Endothelial cell of umbilical vein (primary cell): ENCODE data around the gene BMPER. TPM values are rescaled to one million over a fixed set of nuclear protein-coding genes. Genes with fewer than 3 reads are reported as not detected.

Experiments used
- BruUV-seq: library from RNA; stranded (reverse); fragments of 400-500 nt; replicated peaks from 2 replicates; lab custom pipeline; 2021; lab: Mats Ljungman, UMichigan
- CTCF ChIA-PET: fragments of 300-600, 350-600 bp; sonication (Branson Sonifier 250); formaldehyde crosslinking; loops from one replicate; lab custom pipeline; 2021; ENCODE audit warnings: antibody characterized with exemption, inconsistent platforms; lab: Charles Lee
- POLR2A ChIA-PET: fragments of 300-600, 350-600 bp; sonication (Branson Sonifier 250); formaldehyde crosslinking; loops from one replicate; lab custom pipeline; 2021; ENCODE audit warnings: antibody characterized with exemption, inconsistent platforms; lab: Charles Lee
- DNase-seq: peaks from one replicate; pipeline ENCODE4 v3.0.0-alpha.2; 2011; ENCODE audit warnings: low read depth, low spot score
- FAIRE-seq: peaks from 2 replicates; lab custom pipeline; 2011; peaks lifted over from hg19 to GRCh38; lab: Jason Lieb, UNC
- H2AFZ ChIP-seq: 2 replicates; pipeline ENCODE4 v1.6.0; 2012; ENCODE audit warnings: low read depth, low read length, control low read depth, inconsistent platforms
- H3K27ac ChIP-seq: 2 replicates; pipeline ENCODE4 v1.5.1; 2011; ENCODE audit warnings: low read depth, mild to moderate bottlenecking, control low read depth, low read length, moderate library complexity; ENCODE audit not compliant: insufficient read depth
- H3K27me3 ChIP-seq, 2 experiments: 2 replicates each; pipeline versions ENCODE4 v1.6.0 to v1.6.1; 2011; ENCODE audit warnings: low read length in 2 of 2, mixed read lengths in 1 of 2; ENCODE audit not compliant: control insufficient read depth in 2 of 2, insufficient read depth in 2 of 2
- H3K36me3 ChIP-seq, 2 experiments: 2 replicates in 1 of 2; 3 replicates in 1 of 2; pipeline ENCODE4 v1.5.1; 2011; ENCODE audit warnings: low read length in 2 of 2, mild to moderate bottlenecking in 1 of 2, moderate library complexity in 1 of 2; ENCODE audit not compliant: control insufficient read depth in 2 of 2, insufficient read depth in 2 of 2; ENCODE audit errors: extremely low read depth in 1 of 2
- H3K4me1 ChIP-seq: 3 replicates; pipeline ENCODE4 v1.5.1; 2011; ENCODE audit warnings: mild to moderate bottlenecking, low read length; ENCODE audit not compliant: control insufficient read depth, insufficient read depth; ENCODE audit errors: extremely low read depth
- H3K4me2 ChIP-seq: 2 replicates; pipeline ENCODE4 v1.6.1; 2011; ENCODE audit warnings: low read length, control low read depth, mixed read lengths; ENCODE audit not compliant: insufficient read depth
- H3K4me3 ChIP-seq, 3 experiments: fragments of 200-600 bp in 1 of 3; sonication (generic), shearing (Covaris generic) in 1 of 3; replicated peaks in 1 of 3; 2 replicates each; pipeline ENCODE4 v1.5.1; 2011 to 2016; ENCODE audit warnings: control low read depth in 3 of 3, low read length in 3 of 3, mild to moderate bottlenecking in 2 of 3, inconsistent platforms in 1 of 3, low read depth in 1 of 3, moderate library complexity in 1 of 3; ENCODE audit not compliant: insufficient read depth in 1 of 3
- H3K79me2 ChIP-seq: 2 replicates; pipeline ENCODE4 v1.6.0; 2012; ENCODE audit warnings: low read length, inconsistent platforms; ENCODE audit not compliant: control insufficient read depth, insufficient read depth
- H3K9ac ChIP-seq: replicated peaks from 2 replicates; pipeline ENCODE3; 2011; ENCODE audit warnings: low read length, control low read depth; ENCODE audit not compliant: insufficient read depth; ENCODE audit errors: extremely low read depth
- H3K9me1 ChIP-seq: replicated peaks from 3 replicates; pipeline ENCODE4 v1.6.0; 2011; ENCODE audit warnings: mild to moderate bottlenecking, low read length; ENCODE audit not compliant: control insufficient read depth, insufficient read depth; ENCODE audit errors: extremely low read depth
- H3K9me3 ChIP-seq: replicated peaks from 2 replicates; pipeline ENCODE4 v1.5.1; 2012; ENCODE audit warnings: low read length, inconsistent platforms; ENCODE audit not compliant: control insufficient read depth, insufficient read depth
- H4K20me1 ChIP-seq: replicated peaks from 2 replicates; pipeline ENCODE3; 2011; ENCODE audit warnings: mild to moderate bottlenecking, low read length; ENCODE audit not compliant: control insufficient read depth, insufficient read depth; ENCODE audit errors: extremely low read depth
- CTCF ChIP-seq, 2 donors: IDR thresholded peaks; 1 replicate in 1 of 2; 2 replicates in 1 of 2; pipeline ENCODE4 v1.5.1; 2011; ENCODE audit warnings: low read length in 2 of 2, mild to moderate bottlenecking in 2 of 2, moderate library complexity in 2 of 2, control low read depth in 1 of 2, inconsistent platforms in 1 of 2, low read depth in 1 of 2; ENCODE audit not compliant: insufficient read depth in 1 of 2; ENCODE audit errors: extremely low read depth in 1 of 2
- EZH2 ChIP-seq: IDR thresholded peaks from 2 replicates; pipeline ENCODE4 v1.6.1; 2012; ENCODE audit warnings: borderline replicate concordance, low read depth, mild to moderate bottlenecking, moderate library complexity, low read length, inconsistent platforms; ENCODE audit not compliant: severe bottlenecking
- FOS ChIP-seq: IDR thresholded peaks from 2 replicates; pipeline ENCODE4 v1.6.1; 2011; ENCODE audit warnings: mild to moderate bottlenecking, low read length, moderate library complexity, borderline replicate concordance; ENCODE audit not compliant: insufficient read depth
- GATA2 ChIP-seq: IDR thresholded peaks from 2 replicates; pipeline ENCODE4 v1.7.0; 2011; ENCODE audit warnings: low read depth, mild to moderate bottlenecking, moderate library complexity, mixed read lengths, low read length; ENCODE audit not compliant: insufficient read length, insufficient read depth
- JUN ChIP-seq: IDR thresholded peaks from 2 replicates; pipeline ENCODE4 v1.6.1; 2011; ENCODE audit warnings: borderline replicate concordance, low read depth; ENCODE audit not compliant: insufficient read length, insufficient read depth
- MAX ChIP-seq: IDR thresholded peaks from 2 replicates; pipeline ENCODE4 v1.6.1; 2011; ENCODE audit not compliant: insufficient read depth, insufficient read length
- MYC ChIP-seq: IDR thresholded peaks from one replicate; pipeline ENCODE4 v1.6.1; 2011; ENCODE audit warnings: mild to moderate bottlenecking, low read depth, low read length
- POLR2A ChIP-seq: IDR thresholded peaks from 2 replicates; pipeline ENCODE4 v1.6.1; 2012; ENCODE audit warnings: low read depth, mild to moderate bottlenecking, control low read depth, low read length
- POLR2AphosphoS5 ChIP-seq: IDR thresholded peaks from 2 replicates; pipeline ENCODE4 v1.6.1; 2012; ENCODE audit warnings: low read depth, mild to moderate bottlenecking, control low read depth, low read length, moderate library complexity; ENCODE audit not compliant: insufficient read depth
- dilution Hi-C: fragments of 300-500 bp; cut with MboI; formaldehyde crosslinking; loops from one replicate; pipeline ENCODE4 v1.15.0; 2019; ENCODE audit warnings: low sequenced_read_pairs; ENCODE audit not compliant: extremely low pct_ligation_motif_present
- intact Hi-C: fragments of 100-400 bp; cut with micrococcal nuclease; formaldehyde crosslinking; loops from one replicate; pipeline ENCODE4 v1.10.0; 2022
- polyA plus RNA-seq, 4 experiments: library from polyadenylated mRNA; depleted of rRNA in 3 of 4; stranded (reverse) in 3 of 4; unstranded in 1 of 4; fragments of >200 nt; gene quantifications; 2 replicates each; pipeline versions ENCODE4 v1.2.1 to v1.2.3, GENCODE V29; 2011 to 2012; ENCODE audit warnings: missing spikeins in 1 of 4
- total RNA-seq: library from RNA; stranded (reverse); gene quantifications from 2 replicates; pipeline ENCODE4 v1.2.3, GENCODE V29; 2021

BMPER gene
- total and polyA plus RNA-seq, 2 donors (not counting 3 experiments of a cell fraction or from before 2014, with no cell fraction given): 0.10 to 0.13 TPM

- CTCF ChIA-PET: interaction anchor here (0.9 kb wide), 1 partner anchor 12 kb away, joined by 3 read pairs; no protein-coding TSS in a partner anchor
- intact Hi-C loops: no loop called here
Observed at GRCh38 chr7:34111031-34111430, 205.7 kb downstream of the BMPER start.

More at GRCh38 chr7:34111031-34111430, 205.7 kb downstream of the BMPER start:
- H3K36me3 ChIP-seq: no peaks in the 10 kb centered on the region
- H3K79me2 ChIP-seq: no peaks in the 10 kb centered on the region
- H3K4me3 ChIP-seq: no peak overlapping the region
- no peaks in the 10 kb centered on the region for H4K20me1 ChIP-seq
- no peaks in the 10 kb centered on the region for H3K4me1 ChIP-seq
- BruUV-seq: no TSS peak
- FAIRE-seq (no peak), DNase-seq (no peak)
- no peaks in the 10 kb centered on the region for H3K27me3 ChIP-seq
- dilution Hi-C loops: no loop called here
- H3K9ac ChIP-seq: no peak overlapping the region
- no peaks in the 10 kb centered on the region for H3K9me1 ChIP-seq
- H3K9me3 ChIP-seq: no peaks in the 10 kb centered on the region
- TF ChIP-seq MYC (no peak), CTCF (IDR thresholded peaks at IDR 0.05; ENCODE audit: extremely low read depth in 1 of 2, insufficient read depth in 1 of 2, low read depth in 1 of 2, low read length in 2 of 2) (no peak), POLR2A (no peak), JUN (no peak), FOS (no peak), MAX (no peak), GATA2 (no peak), POLR2AphosphoS5 (no peak), EZH2 (no peak)
- no peak overlapping the region for H3K4me2 ChIP-seq
- POLR2A ChIA-PET: no interaction called here
- H3K27ac ChIP-seq: no peak overlapping the region
- no peak overlapping the region for H2AFZ ChIP-seq
